RWPE1 (cell line): ENCODE measurements around the gene RERE.

Experiments
- CTCF ChIA-PET: fragments of 350-600 bp; sonication (Branson Sonifier 250); formaldehyde crosslinking; extraction: SDS; loops from one replicate; lab custom pipeline; 2021; lab: Yijun Ruan, JAX
- POLR2A ChIA-PET: fragments of 400-600 bp; formaldehyde crosslinking; extraction: SDS; loops from one replicate; lab custom pipeline; 2020; ENCODE audit warnings: antibody characterized with exemption; ENCODE audit not compliant: low non-redundant PET; lab: Yijun Ruan, JAX
- DNase-seq: peaks from one replicate; pipeline ENCODE4 v3.0.0; 2012; ENCODE audit warnings: low spot score
- H3K27ac ChIP-seq: fragments of 450-650 bp; 2 replicates; pipeline ENCODE4 v1.5.1; 2017
- CTCF ChIP-seq: fragments of 450-650 bp; conservative IDR thresholded peaks from 2 replicates; pipeline ENCODE4 v1.5.1; 2017; ENCODE audit warnings: low read depth, mild to moderate bottlenecking

The RERE gene

DNA sequence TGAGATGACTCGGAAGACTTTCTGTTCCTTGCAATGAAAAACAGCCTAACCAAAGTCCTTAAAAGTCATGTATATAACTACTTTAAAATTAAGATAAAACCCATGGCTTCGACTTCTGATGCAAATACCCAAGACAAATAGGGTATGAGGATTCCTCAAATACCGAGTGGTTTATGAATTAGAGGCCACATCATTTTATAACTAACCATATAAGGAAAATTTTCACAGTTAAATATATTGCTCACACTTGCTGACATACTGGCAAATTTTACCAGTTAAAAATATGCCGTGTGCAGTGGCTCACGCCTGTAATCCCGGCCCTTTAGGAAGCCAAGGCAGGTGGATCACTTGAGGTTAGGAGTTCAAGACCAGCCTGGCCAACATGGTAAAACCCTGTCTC is 5.4 kb downstream of the RERE start:
- TF ChIP-seq CTCF: no peak
- POLR2A ChIA-PET: no interaction called here
- CTCF ChIA-PET: interaction anchor here (0.8 kb wide), 1 partner anchor 11 kb away, joined by 3 read pairs; no protein-coding TSS in a partner anchor
- no peak overlapping the region for H3K27ac ChIP-seq
- DNase-seq: no peak

DNA sequence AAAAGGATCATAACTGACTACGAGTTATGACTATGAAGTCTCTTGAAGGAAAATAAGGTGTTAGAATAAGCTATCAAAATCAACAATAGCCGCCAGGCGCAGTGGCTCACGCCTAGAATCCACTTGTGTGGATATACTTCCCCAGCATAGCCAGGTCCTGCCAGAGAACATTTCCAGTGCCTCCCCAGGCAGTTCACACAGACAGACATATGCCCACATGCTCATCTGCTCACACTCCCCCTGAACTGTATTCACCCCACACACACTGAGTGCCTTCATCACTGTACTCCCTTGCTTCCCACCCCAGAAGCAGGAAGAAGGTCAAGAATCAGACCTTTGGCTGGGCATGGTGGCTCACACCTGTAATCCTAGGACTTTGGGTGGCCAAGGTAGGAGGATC is 6.5 kb downstream of the RERE start:
- no peak overlapping the region for H3K27ac ChIP-seq
- CTCF ChIA-PET: no interaction called here
- DNase-seq: no peak
- POLR2A ChIA-PET: no interaction called here
- TF ChIP-seq CTCF: no peak

DNA sequence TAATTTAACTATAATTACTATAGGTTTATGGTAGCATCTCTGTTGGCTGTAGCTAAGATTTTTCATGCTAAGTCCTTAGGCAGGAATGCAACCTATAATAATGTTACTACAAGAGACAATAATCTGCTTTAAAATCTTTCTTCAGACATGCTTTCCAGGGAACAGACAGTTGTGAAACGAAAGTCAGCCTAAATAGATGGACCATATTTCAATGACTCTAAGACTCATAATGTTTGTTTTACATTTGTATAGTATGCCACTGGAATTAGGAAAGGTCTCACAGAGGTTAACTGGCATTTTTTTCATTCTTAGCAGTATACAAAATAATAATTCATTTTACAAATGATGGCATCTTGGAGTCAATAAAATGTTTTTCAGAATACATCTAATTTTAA is 8.1 kb downstream of the RERE start:
- POLR2A ChIA-PET: no interaction called here
- CTCF ChIA-PET: no interaction called here
- H3K27ac ChIP-seq: no peak overlapping the region
- TF ChIP-seq CTCF: no peak
- no peak for DNase-seq

- no peak for DNase-seq
- TF ChIP-seq CTCF: no peak
- CTCF ChIA-PET: interaction anchor here (0.6 kb wide), 1 partner anchor 110 kb away, joined by 3 read pairs; no protein-coding TSS in a partner anchor
- no peak overlapping the region for H3K27ac ChIP-seq
- POLR2A ChIA-PET: no interaction called here
Observed at GRCh38 chr1:8807004-8807403, 10.4 kb downstream of the RERE start.

- DNase-seq: no peak
- no peak overlapping the region for H3K27ac ChIP-seq
- CTCF ChIA-PET: interaction anchor here (0.5 to 0.7 kb wide), 2 partner anchors 23 to 1047 kb away, joined by 3 to 6 read pairs; no protein-coding TSS in a partner anchor
- POLR2A ChIA-PET: no interaction called here
- TF ChIP-seq CTCF: no peak
Observed at GRCh38 chr1:8800416-8800815, 17.0 kb downstream of the RERE start.

- CTCF ChIA-PET: no interaction called here
- POLR2A ChIA-PET: no interaction called here
- DNase-seq: peak; percentile 57
- peak overlapping the region; percentile 70 for H3K27ac ChIP-seq
- no peak for TF ChIP-seq CTCF
Observed at GRCh38 chr1:8797216-8797615, 20.2 kb downstream of the RERE start.
